Measurements from ENCODE around the gene FLCN.

GRCh38 chr17:17285951-17286350, 49.0 kb upstream of the FLCN start:
- TF ChIP-seq CTCF (IDR thresholded peaks at IDR 0.05; ENCODE audit: borderline replicate concordance, extremely low read depth, low read length, poor library complexity, severe bottlenecking), result no peak
- no peak for TF ChIP-seq EZH2 (IDR thresholded peaks at IDR 0.05; ENCODE audit: borderline replicate concordance, low read depth, low read length, severe bottlenecking)

Measured in DND-41 (cell line).